Glutamatergic neuron (in vitro differentiated cells): ENCODE measurements around the gene TSHZ3. TPM values are rescaled to one million over a fixed set of nuclear protein-coding genes. Genes with fewer than 3 reads are reported as not detected.

Experiments used
- DNase-seq: peaks from one replicate; pipeline ENCODE4 v3.0.0; 2022
- H3K27ac Mint-ChIP-seq: one replicate; pipeline ENCODE4 v1.8.0; 2020; ENCODE audit warnings: mild to moderate bottlenecking, mixed read lengths, inconsistent platforms; ENCODE audit not compliant: unreplicated experiment
- H3K27me3 Mint-ChIP-seq: one replicate; pipeline ENCODE4 v1.8.0; 2020; ENCODE audit warnings: mild to moderate bottlenecking, moderate library complexity, mixed read lengths, inconsistent platforms; ENCODE audit not compliant: unreplicated experiment
- H3K36me3 Mint-ChIP-seq: one replicate; pipeline ENCODE4 v1.8.0; 2020; ENCODE audit warnings: mild to moderate bottlenecking, mixed read lengths, inconsistent platforms; ENCODE audit not compliant: unreplicated experiment
- H3K4me1 Mint-ChIP-seq: one replicate; pipeline ENCODE4 v1.8.0; 2020; ENCODE audit warnings: mild to moderate bottlenecking, low read depth, mixed read lengths, inconsistent platforms; ENCODE audit not compliant: unreplicated experiment
- H3K4me3 Mint-ChIP-seq: one replicate; pipeline ENCODE4 v1.8.0; 2020; ENCODE audit warnings: mild to moderate bottlenecking, mixed read lengths, inconsistent platforms; ENCODE audit not compliant: unreplicated experiment
- H3K9me3 Mint-ChIP-seq: one replicate; pipeline ENCODE4 v1.8.0; 2020; ENCODE audit warnings: mild to moderate bottlenecking, moderate library complexity, mixed read lengths, inconsistent platforms; ENCODE audit not compliant: unreplicated experiment
- CTCF ChIP-seq: fragments of 200-600 bp; sonication (generic); IDR thresholded peaks from one replicate; pipeline ENCODE4 v1.5.0; 2021; ENCODE audit not compliant: partially characterized antibody, unreplicated experiment
- total RNA-seq: library from RNA; stranded (reverse); fragmentation: NEBNext Ultra II Directional; extraction: Animal tissue kit (Norgen Biotek cat#: 25700); gene quantifications from one replicate; pipeline ENCODE4 v1.2.1, GENCODE V29; 2021; ENCODE audit not compliant: unreplicated experiment

Gene TSHZ3
- total RNA-seq, 1 donor from 2014 or later, result 7.4 TPM

- Mint-ChIP-seq H3K27ac (no peak overlapping the region), H3K4me1 (peaks cover 7% of the 10 kb centered on the region), H3K27me3 (peaks cover 4% of the 10 kb centered on the region), H3K4me3 (no peak overlapping the region), H3K9me3 (peaks cover 7% of the 10 kb centered on the region), H3K36me3 (peaks cover 10% of the 10 kb centered on the region)
- no peak for TF ChIP-seq CTCF
- no peak for DNase-seq
These were observed 69.8 kb downstream of the TSHZ3 start for GRCh38 chr19:31279436-31279765.

- Mint-ChIP-seq H3K4me3 (no peak overlapping the region), H3K36me3 (peaks cover 10% of the 10 kb centered on the region), H3K9me3 (peaks cover 9% of the 10 kb centered on the region), H3K4me1 (peaks cover 10% of the 10 kb centered on the region), H3K27me3 (peaks cover 4% of the 10 kb centered on the region), H3K27ac (no peak overlapping the region)
- no peak for DNase-seq
- no peak for TF ChIP-seq CTCF
These were observed 70.4 kb downstream of the TSHZ3 start for GRCh38 chr19:31278555-31279435.

DNA sequence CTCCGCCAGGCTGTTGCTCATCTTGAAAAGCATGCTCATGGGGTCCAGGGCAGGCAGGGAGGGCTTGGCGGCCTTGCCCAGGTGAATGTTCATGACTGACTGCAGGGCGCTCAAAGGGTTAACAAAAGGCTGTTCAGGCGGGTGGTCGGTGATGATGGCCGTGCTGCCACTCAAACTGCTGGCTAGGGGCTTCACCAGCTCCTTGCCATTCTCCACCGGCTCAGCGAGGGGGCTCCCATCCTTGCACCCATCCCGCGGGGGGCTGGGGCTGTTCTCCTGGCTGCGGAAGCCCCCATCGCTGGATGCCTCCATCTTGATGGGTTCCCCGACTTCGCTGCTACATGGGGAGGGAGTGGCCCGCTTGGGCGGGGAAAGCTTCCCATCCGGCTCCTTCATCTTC is 71.7 kb downstream of the TSHZ3 start:
- no peak for TF ChIP-seq CTCF
- H3K9me3 Mint-ChIP-seq, result peaks cover 9% of the 10 kb centered on the region
- H3K4me1 Mint-ChIP-seq, result peaks cover 18% of the 10 kb centered on the region
- H3K27ac Mint-ChIP-seq, result no peak overlapping the region
- peaks cover 10% of the 10 kb centered on the region for H3K36me3 Mint-ChIP-seq
- no peak for DNase-seq
- no peak overlapping the region for H3K4me3 Mint-ChIP-seq
- H3K27me3 Mint-ChIP-seq, result peaks cover 4% of the 10 kb centered on the region

GRCh38 chr19:31276831-31277230 is 72.4 kb downstream of the TSHZ3 start:
- DNase-seq, result no peak
- H3K4me1 Mint-ChIP-seq, result peaks cover 23% of the 10 kb centered on the region
- H3K36me3 Mint-ChIP-seq, result peaks cover 10% of the 10 kb centered on the region
- no peak overlapping the region for H3K27ac Mint-ChIP-seq
- peaks cover 9% of the 10 kb centered on the region for H3K9me3 Mint-ChIP-seq
- TF ChIP-seq CTCF, result no peak
- H3K27me3 Mint-ChIP-seq, result peaks cover 2% of the 10 kb centered on the region
- no peak overlapping the region for H3K4me3 Mint-ChIP-seq

DNA sequence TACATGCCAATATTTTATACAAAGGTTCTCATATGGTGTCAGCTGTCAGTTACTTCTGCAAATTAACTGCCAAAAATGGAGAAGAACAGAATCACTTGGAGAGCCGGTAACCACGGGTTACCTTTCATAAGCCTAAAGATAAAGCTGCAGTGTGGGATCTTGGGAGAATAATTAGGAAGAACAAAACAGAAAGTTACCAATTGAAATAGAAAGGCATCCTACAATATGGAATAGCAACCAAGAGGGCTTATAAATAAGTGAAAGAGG is 74.2 kb downstream of the TSHZ3 start:
- DNase-seq, result no peak
- H3K4me3 Mint-ChIP-seq, result peak overlapping the region; percentile 20
- H3K36me3 Mint-ChIP-seq, result peaks cover 10% of the 10 kb centered on the region
- H3K27me3 Mint-ChIP-seq, result peaks cover 2% of the 10 kb centered on the region
- no peak overlapping the region for H3K27ac Mint-ChIP-seq
- TF ChIP-seq CTCF, result no peak
- peaks cover 28% of the 10 kb centered on the region for H3K4me1 Mint-ChIP-seq
- peaks cover 9% of the 10 kb centered on the region for H3K9me3 Mint-ChIP-seq
